Hepatocyte (in vitro differentiated cells): ENCODE data around the gene FHL1. TPM values are rescaled to one million over a fixed set of nuclear protein-coding genes. Genes with fewer than 3 reads are reported as not detected.
"Not testable (repeated sequence)": the region's sequence is repeated elsewhere in the genome, so short reads cannot be mapped to it uniquely, and the experiment has no call there.

Source experiments
- DNase-seq: peaks from one replicate; pipeline ENCODE4 v3.0.0-alpha.2; 2016; ENCODE audit warnings: low spot score
- H2AFZ ChIP-seq: fragments of 200-600 bp; sonication (generic); 2 replicates; pipeline ENCODE4 v1.6.0; 2016; ENCODE audit warnings: antibody characterized with exemption, mild to moderate bottlenecking
- H3K27ac ChIP-seq: fragments of 200-600 bp; sonication (generic); 2 replicates; pipeline ENCODE4 v1.5.1; 2016; ENCODE audit warnings: mild to moderate bottlenecking
- H3K27me3 ChIP-seq: fragments of 200-600 bp; sonication (generic); 2 replicates; pipeline ENCODE4 v1.6.1; 2016
- H3K36me3 ChIP-seq: fragments of 200-600 bp; sonication (generic); replicated peaks from 2 replicates; pipeline ENCODE4 v1.5.1; 2016; ENCODE audit warnings: low read depth; ENCODE audit not compliant: insufficient read depth
- H3K4me1 ChIP-seq: fragments of 200-600 bp; sonication (generic); 2 replicates; pipeline ENCODE4 v1.5.1; 2016; ENCODE audit warnings: mild to moderate bottlenecking, moderate library complexity; ENCODE audit not compliant: insufficient read depth
- H3K4me2 ChIP-seq: fragments of 200-600 bp; sonication (generic); 2 replicates; pipeline ENCODE4 v1.6.0; 2016
- H3K4me3 ChIP-seq: fragments of 200-600 bp; sonication (generic); 2 replicates; pipeline ENCODE4 v1.5.1; 2016; ENCODE audit warnings: mild to moderate bottlenecking
- H3K79me2 ChIP-seq: fragments of 200-600 bp; sonication (generic); 2 replicates; pipeline ENCODE4 v1.6.0; 2017; ENCODE audit warnings: mild to moderate bottlenecking
- H3K9me2 ChIP-seq: fragments of 200-600 bp; sonication (generic); replicated peaks from 2 replicates; pipeline ENCODE4 v1.6.0; 2017; ENCODE audit warnings: mild to moderate bottlenecking; ENCODE audit not compliant: insufficient read depth
- H3K9me3 ChIP-seq: fragments of 200-600 bp; sonication (generic); 2 replicates; pipeline ENCODE4 v1.5.1; 2016; ENCODE audit warnings: low read depth, mild to moderate bottlenecking
- H4K20me1 ChIP-seq: fragments of 200-600 bp; sonication (generic); 2 replicates; pipeline ENCODE4 v1.6.0; 2016; ENCODE audit warnings: mild to moderate bottlenecking; ENCODE audit not compliant: insufficient read depth, poor library complexity, severe bottlenecking
- CTCF ChIP-seq: fragments of 200-600 bp; sonication (generic); IDR thresholded peaks from 2 replicates; pipeline ENCODE4 v1.5.1; 2016; ENCODE audit warnings: antibody characterized with exemption, mild to moderate bottlenecking; ENCODE audit not compliant: poor library complexity
- EZH2 ChIP-seq: fragments of 200-600 bp; sonication (generic); IDR thresholded peaks from 2 replicates; pipeline ENCODE4 v1.6.1; 2016; ENCODE audit warnings: antibody characterized with exemption, mild to moderate bottlenecking, borderline replicate concordance
- EZH2phosphoT487 ChIP-seq: fragments of 200-600 bp; sonication (generic); IDR thresholded peaks from one replicate; pipeline ENCODE4 v1.6.1; 2018; ENCODE audit warnings: antibody characterized with exemption, mild to moderate bottlenecking, low read depth, moderate library complexity; ENCODE audit not compliant: unreplicated experiment, severe bottlenecking
- WGBS: methylation state at CpG from one replicate; pipeline ENCODE4 v1.1.6; 2016; ENCODE audit warnings: low lambda C conversion rate; ENCODE audit errors: missing lambda C conversion rate; 5-methylcytosine and 5-hydroxymethylcytosine counted together
- polyA plus RNA-seq: library from polyadenylated mRNA; unstranded; fragments of >200 nt; fragmentation: Nextera tagmentation; extraction: Ambion mirVana; gene quantifications from 2 replicates; pipeline ENCODE4 v1.2.1, GENCODE V29; 2016
- total RNA-seq: library from RNA; depleted of rRNA; stranded (reverse); fragments of >200 nt; gene quantifications from 2 replicates; pipeline ENCODE4 v1.2.3, GENCODE V29; 2014

The FHL1 gene
- total and polyA plus RNA-seq, 2 experiments from 2014 or later, result 31.5 to 40.0 TPM

- no peaks in the 10 kb centered on the region for H3K9me3 ChIP-seq
- H4K20me1 ChIP-seq, result no peaks in the 10 kb centered on the region
- no peak overlapping the region for H2AFZ ChIP-seq
- WGBS, result 77% methylated on average over 11 of the region's 11 CpGs
- no peak overlapping the region for H3K4me2 ChIP-seq
- H3K27ac ChIP-seq, result no peak overlapping the region
- H3K36me3 ChIP-seq, result no peaks in the 10 kb centered on the region
- H3K4me1 ChIP-seq, result no peaks in the 10 kb centered on the region
- no peak overlapping the region for H3K4me3 ChIP-seq
- TF ChIP-seq EZH2phosphoT487, result no peak
- no peak for TF ChIP-seq CTCF
- TF ChIP-seq EZH2, result no peak
- no peaks in the 10 kb centered on the region for H3K9me2 ChIP-seq
- no peaks in the 10 kb centered on the region for H3K79me2 ChIP-seq
- DNase-seq, result no peak
- no peaks in the 10 kb centered on the region for H3K27me3 ChIP-seq
These were observed 40.3 kb upstream of the FHL1 start for GRCh38 chrX:136106920-136107528.

- H3K9me3 ChIP-seq, H4K20me1 ChIP-seq: not testable (repeated sequence)
- WGBS, result 34% methylated on average over 1 of the region's 1 CpG
These were observed 38.4 kb upstream of the FHL1 start for GRCh38 chrX:136108905-136109304.

GRCh38 chrX:136112286-136112685 is 35.0 kb upstream of the FHL1 start:
- no peaks in the 10 kb centered on the region for H3K9me3 ChIP-seq
- H2AFZ ChIP-seq, result no peak overlapping the region
- WGBS, result 3% methylated on average over 1 of the region's 1 CpG
- no peak for DNase-seq
- H3K4me3 ChIP-seq, result no peak overlapping the region
- H3K36me3 ChIP-seq, result no peaks in the 10 kb centered on the region
- H3K9me2 ChIP-seq, result no peaks in the 10 kb centered on the region
- no peaks in the 10 kb centered on the region for H4K20me1 ChIP-seq
- no peaks in the 10 kb centered on the region for H3K79me2 ChIP-seq
- H3K4me1 ChIP-seq, result no peaks in the 10 kb centered on the region
- TF ChIP-seq EZH2phosphoT487, result no peak
- no peak for TF ChIP-seq EZH2
- no peak for TF ChIP-seq CTCF
- H3K27me3 ChIP-seq, result no peaks in the 10 kb centered on the region
- no peak overlapping the region for H3K27ac ChIP-seq
- no peak overlapping the region for H3K4me2 ChIP-seq

More at GRCh38 chrX:136108905-136109304, 38.4 kb upstream of the FHL1 start:
- not testable (repeated sequence) for DNase-seq, H3K4me3 ChIP-seq, H3K27me3 ChIP-seq, H2AFZ ChIP-seq, H3K9me2 ChIP-seq, H3K36me3 ChIP-seq, H3K79me2 ChIP-seq, H3K27ac ChIP-seq, H3K4me2 ChIP-seq, H3K4me1 ChIP-seq

- H3K36me3 ChIP-seq, result no peaks in the 10 kb centered on the region
- H3K9me2 ChIP-seq, result no peaks in the 10 kb centered on the region
- no peaks in the 10 kb centered on the region for H4K20me1 ChIP-seq
- H3K4me3 ChIP-seq, result no peak overlapping the region
- TF ChIP-seq CTCF (no peak), EZH2phosphoT487 (no peak), EZH2 (no peak)
- no peak for DNase-seq
- H3K4me2 ChIP-seq, result no peak overlapping the region
- H3K79me2 ChIP-seq, result no peaks in the 10 kb centered on the region
- no peak overlapping the region for H2AFZ ChIP-seq
- no peak overlapping the region for H3K27ac ChIP-seq
- no peaks in the 10 kb centered on the region for H3K4me1 ChIP-seq
- H3K9me3 ChIP-seq, result no peaks in the 10 kb centered on the region
- H3K27me3 ChIP-seq, result no peaks in the 10 kb centered on the region
These were observed 34.6 kb upstream of the FHL1 start for GRCh38 chrX:136112778-136113177.
